Stimulated activated CD8-positive, alpha-beta memory T cell treated with anti-CD3 and anti-CD28 coated beads, Interleukin-2, amount 100 ng/mL, for 48 hours (primary cell): ENCODE results near the gene CAVIN3.
"Not testable (repeated sequence)": the region's sequence is repeated elsewhere in the genome, so short reads cannot be mapped to it uniquely, and the experiment has no call there.

Experiments used
- DNase-seq, 2 donors: peaks; one replicate each; pipeline ENCODE4 v3.0.0-alpha.2; 2020; ENCODE audit warnings: low read depth in 2 of 2

Gene CAVIN3

GRCh38 chr11:6326303-6326702 lies 6.0 kb upstream of the CAVIN3 start:
- no peak for DNase-seq

GRCh38 chr11:6323291-6323905 lies 3.1 kb upstream of the CAVIN3 start:
- no peak for DNase-seq

DNA sequence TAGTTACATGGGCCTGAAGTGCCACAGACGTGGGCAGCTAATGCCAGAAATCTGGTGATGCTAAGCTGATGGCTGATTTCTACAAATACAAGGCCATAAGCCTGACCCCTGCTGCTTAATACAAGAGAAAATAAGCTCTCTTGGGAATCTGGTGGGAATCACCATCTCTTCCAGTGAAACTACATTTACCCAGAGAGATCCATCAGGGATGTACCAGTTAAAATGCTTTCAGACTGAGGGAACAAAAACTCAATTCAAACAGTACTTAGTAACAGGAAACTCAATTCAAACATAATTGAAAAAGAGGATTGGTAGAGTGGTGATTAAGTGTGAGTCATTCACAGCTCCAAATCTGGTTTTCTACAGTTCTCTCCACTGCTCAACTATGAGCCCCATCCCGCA lies 1.7 kb upstream of the CAVIN3 start:
- no peak for DNase-seq

GRCh38 chr11:6321356-6321755 lies 1.1 kb upstream of the CAVIN3 start:
- no peak for DNase-seq

GRCh38 chr11:6319704-6320410 lies 444 bp downstream of the CAVIN3 start:
- DNase-seq, result peak in 1 of 2 donors; percentile 31

GRCh38 chr11:6319001-6319703 lies 1.1 kb downstream of the CAVIN3 start:
- no peak for DNase-seq

GRCh38 chr11:6318204-6318603 lies 2.1 kb downstream of the CAVIN3 start:
- DNase-seq, result no peak

DNA sequence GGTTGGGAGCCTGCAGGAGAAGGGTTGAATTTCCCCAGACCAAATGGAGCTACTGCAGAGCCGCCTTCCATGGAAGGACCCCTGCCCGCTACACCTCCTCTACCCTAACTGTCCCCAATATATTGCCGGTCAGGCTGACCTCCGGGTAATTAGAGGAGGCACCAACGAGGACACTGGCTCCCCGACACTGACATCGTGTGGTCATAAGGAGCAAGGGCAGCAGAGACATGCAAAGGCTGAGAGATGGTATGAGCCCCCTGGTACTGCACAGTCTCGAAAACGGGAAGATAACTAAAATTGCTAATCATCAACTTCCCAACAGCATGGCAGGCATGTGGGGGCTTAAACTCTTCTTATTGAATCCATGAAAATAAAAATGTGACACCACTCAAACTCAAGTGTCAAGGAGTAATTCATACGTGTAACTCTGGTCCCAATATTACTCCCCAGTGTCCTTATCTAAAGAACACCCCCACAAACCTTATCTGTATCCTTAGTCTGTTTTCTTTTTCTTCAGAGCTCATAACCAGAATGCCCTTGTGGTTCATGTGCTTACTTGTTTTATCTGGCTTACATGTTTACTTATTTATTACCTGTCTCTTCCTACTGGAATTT lies 4.4 kb downstream of the CAVIN3 start:
- no peak for DNase-seq

DNA sequence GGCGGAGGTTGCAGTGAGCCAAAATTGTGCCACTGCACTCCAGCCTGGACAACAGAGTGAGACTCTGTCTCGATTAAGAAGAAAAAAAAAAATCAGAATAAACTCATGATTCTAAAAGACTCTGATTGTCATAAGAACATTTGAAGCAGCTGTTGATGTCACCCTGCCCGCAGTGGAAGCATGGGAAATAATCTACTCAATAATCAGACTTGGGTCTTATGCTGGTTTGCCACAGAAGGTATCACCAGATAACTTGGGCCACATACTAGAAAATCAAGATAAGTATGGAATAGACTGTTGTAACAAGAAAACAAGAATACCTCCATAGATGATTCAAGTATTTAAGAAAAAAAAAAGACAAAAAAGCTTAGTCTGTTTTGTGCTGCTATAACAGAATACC lies 8.2 kb downstream of the CAVIN3 start:
- no peak for DNase-seq

DNA sequence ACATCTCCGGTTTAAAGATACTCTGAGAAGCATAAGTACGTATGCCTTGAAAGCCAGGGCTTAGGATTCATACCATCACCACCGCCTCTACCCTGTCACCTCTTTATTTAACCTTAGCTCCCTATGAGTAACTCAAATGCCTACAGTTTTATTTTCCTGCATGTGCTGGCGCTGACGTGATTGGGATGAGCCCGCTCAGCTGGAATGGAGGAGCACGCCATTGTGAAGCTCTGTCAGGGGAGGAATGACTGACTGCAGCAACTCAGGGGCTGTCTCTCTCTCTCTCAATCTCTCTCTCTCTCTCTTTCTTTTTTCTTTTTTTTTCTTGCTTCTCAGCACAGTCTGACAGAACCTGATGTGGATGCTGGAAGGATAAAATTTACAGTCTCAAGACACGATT lies 12.4 kb downstream of the CAVIN3 start:
- DNase-seq, result no peak

- DNase-seq, result no peak
Measured at GRCh38 chr11:6305297-6305696, 15.0 kb downstream of the CAVIN3 start.

- DNase-seq, result no peak
Measured at GRCh38 chr11:6303661-6304060, 16.6 kb downstream of the CAVIN3 start.

- no peak for DNase-seq
Measured at GRCh38 chr11:6301096-6301495, 19.2 kb downstream of the CAVIN3 start.

DNA sequence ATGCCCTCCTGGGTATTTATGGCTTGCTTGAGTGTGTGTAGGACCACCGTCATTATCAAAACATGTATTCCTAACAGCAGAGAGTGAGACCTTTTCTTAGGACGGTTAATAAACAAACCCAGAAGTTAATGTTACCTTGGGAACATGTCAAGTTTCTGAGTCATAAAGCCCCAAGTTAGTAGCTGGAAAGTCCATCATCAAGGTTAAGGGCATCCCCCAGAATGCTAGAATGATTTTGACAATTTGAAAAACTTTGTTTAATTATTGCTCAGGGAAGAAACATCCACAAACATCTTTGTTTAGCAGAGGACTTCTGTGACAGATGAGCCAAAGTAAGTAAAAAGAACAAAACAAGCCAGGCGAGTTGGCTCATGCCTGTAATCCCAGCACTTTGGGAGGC lies 20.0 kb downstream of the CAVIN3 start:
- DNase-seq, result no peak

DNA sequence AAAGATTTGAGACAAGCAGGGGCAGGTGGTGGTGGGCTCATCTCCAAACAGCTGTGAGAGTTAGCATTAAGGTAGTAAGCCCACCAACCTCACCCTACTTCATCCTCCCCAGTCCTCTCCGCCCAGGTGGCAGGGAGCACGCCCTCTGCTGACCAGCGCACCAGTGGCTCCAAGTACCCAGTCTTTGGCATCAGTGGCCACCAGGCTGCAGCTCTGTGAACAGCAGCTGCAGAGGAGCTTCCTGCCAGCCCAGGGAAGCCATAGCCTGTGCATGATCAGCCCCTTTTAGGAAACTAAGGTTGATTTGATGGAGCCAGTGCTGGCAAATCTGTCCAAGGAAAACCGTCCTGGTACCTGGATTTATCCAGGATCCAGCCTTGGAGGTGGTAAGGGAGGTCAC lies 21.7 kb downstream of the CAVIN3 start:
- DNase-seq, result no peak

- DNase-seq, result no peak
Measured at GRCh38 chr11:6297831-6298230, 22.5 kb downstream of the CAVIN3 start.

DNA sequence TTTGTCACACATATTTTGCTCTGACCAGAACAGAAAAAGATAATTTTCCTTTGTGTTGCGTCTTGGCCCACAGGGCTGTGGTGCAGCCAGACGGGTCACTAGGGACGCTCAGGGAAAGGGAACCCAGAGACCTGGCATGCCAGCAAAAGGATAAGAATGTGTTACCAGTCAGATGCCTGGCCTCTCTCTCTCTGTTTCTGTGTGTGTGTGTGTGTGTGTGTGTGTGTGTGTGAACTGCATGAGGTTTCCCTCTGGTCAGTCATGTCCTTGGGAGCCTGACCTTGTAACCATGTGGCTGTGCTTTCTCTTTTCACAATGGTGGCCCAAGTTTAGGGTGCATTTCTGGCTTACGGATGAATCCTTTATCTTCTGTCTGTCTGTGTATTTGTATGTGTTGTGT lies 35.3 kb downstream of the CAVIN3 start:
- DNase-seq, result no peak

GRCh38 chr11:6284250-6284649 lies 36.1 kb downstream of the CAVIN3 start:
- no peak for DNase-seq

DNA sequence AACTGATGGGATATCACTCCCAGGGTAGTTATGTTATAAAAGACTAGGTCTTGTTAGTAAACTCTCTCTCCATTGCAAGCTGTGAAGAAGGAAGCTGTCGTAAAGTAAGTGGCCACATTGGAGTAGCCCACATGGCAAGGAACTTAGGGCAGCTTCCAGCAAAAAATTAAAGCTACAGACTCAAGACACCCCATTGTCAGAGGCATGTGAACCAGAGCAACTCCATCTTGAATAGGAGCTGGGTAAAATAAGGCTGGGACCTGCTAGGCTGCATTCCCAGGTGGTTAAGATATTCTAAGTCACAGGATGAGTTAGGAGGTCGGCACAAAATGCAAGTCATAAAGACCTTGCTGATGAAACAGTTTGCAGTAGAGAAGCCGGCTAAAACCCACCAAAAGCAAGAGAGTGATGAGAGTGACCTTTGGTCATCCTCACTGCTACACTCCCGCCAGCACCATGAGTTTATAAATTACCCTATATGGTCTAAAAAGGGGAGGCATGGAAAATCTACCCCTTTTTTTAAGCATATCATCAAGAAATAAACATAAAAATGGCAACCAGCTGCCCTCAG lies 36.8 kb downstream of the CAVIN3 start:
- DNase-seq, result no peak

DNA sequence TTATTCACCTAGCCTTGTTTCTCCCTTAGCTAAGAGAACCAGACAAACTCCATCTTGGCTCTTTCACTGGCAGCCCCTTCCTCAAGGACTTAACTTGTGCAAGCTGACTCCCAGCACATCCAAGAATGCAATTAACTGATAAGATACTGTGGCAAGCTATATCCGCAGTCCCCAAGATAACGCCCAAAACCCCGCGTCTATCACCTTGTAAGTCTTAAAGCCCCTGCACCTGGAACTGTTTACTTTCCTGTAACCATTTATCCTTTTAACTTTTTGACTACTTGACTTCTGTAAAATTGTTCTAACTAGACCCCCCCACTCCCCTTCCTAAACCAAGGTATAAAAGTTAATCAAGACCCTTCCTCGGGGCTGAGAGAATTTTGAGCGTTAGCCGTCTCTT lies 39.5 kb downstream of the CAVIN3 start:
- not testable (repeated sequence) for DNase-seq

- no peak for DNase-seq
Measured at GRCh38 chr11:6273188-6273587, 47.1 kb downstream of the CAVIN3 start.

- no peak for DNase-seq
Measured at GRCh38 chr11:6271598-6271997, 48.7 kb downstream of the CAVIN3 start.
